ENCODE data around the gene PTGES. TPM values are rescaled to one million over a fixed set of nuclear protein-coding genes. Genes with fewer than 3 reads are reported as not detected.
"Not testable (repeated sequence)": the region's sequence is repeated elsewhere in the genome, so short reads cannot be mapped to it uniquely, and the experiment has no call there.

PTGES gene
- total and polyA plus RNA-seq, 7 donors, result 0.92 to 10.2 (median 3.9) TPM

GRCh38 chr9:129761293-129761900, 8.6 kb upstream of the PTGES start:
- Histone ChIP-seq H3K4me1 (peaks cover 0 to 4% (median 2%) of the 10 kb centered on the region in 4 donors), H3K36me3 (no peaks in the 10 kb centered on the region), H3K27ac (peak overlapping the region; percentile 60 to 72 (median 66)), H3K27me3 (no peaks in the 10 kb centered on the region), H3K9me3 (no peaks in the 10 kb centered on the region), H3K4me3 (no peak overlapping the region)
- intact Hi-C loops (cut with DNase I), result no loop called here
- peak; percentile 91 for DNase-seq
- WGBS, 2 donors, result 13 to 47% methylated on average over 11 of the region's 11 CpGs
- TF ChIP-seq POLR2AphosphoS5 (IDR thresholded peaks at IDR 0.05) (peak; percentile 5 to 44 (median 23)), EP300 (IDR thresholded peaks at IDR 0.05) (no peak), POLR2A (IDR thresholded peaks at IDR 0.05) (no peak), CTCF (IDR thresholded peaks at IDR 0.05) (no peak)

GRCh38 chr9:129760784-129761183, 7.9 kb upstream of the PTGES start:
- H3K4me3 ChIP-seq; H3K4me1 ChIP-seq; H3K27me3 ChIP-seq; DNase-seq; H3K9me3 ChIP-seq; intact Hi-C loops (cut with DNase I); H3K36me3 ChIP-seq: not testable (repeated sequence)
- WGBS, 2 donors, result 77 to 89% methylated on average over 7 of the region's 7 CpGs
- H3K27ac ChIP-seq, result peak overlapping the region in 3 of 4 donors; percentile 60 to 72 (median 65)

GRCh38 chr9:129759804-129760502, 7.1 kb upstream of the PTGES start:
- intact Hi-C loops (cut with DNase I), result no loop called here
- H3K9me3 ChIP-seq, result no peaks in the 10 kb centered on the region
- no peaks in the 10 kb centered on the region for H3K36me3 ChIP-seq
- H3K4me3 ChIP-seq, result no peak overlapping the region
- TF ChIP-seq EP300 (IDR thresholded peaks at IDR 0.05) (no peak), CTCF (IDR thresholded peaks at IDR 0.05) (no peak), POLR2AphosphoS5 (IDR thresholded peaks at IDR 0.05) (no peak), POLR2A (IDR thresholded peaks at IDR 0.05) (no peak)
- no peak overlapping the region for H3K27ac ChIP-seq
- H3K27me3 ChIP-seq, result no peaks in the 10 kb centered on the region
- H3K4me1 ChIP-seq, result peaks cover 0 to 4% (median 2%) of the 10 kb centered on the region in 4 donors
- DNase-seq, result no peak
- 85 to 89% methylated on average over 13 of the region's 13 CpGs for WGBS, 2 donors

- intact Hi-C loops (cut with DNase I), result no loop called here
- DNase-seq, result no peak
- WGBS, 2 donors, result 93 to 94% methylated on average over 4 of the region's 4 CpGs
- Histone ChIP-seq H3K4me3 (no peak overlapping the region), H3K27ac (no peak overlapping the region), H3K9me3 (no peaks in the 10 kb centered on the region), H3K27me3 (no peaks in the 10 kb centered on the region), H3K36me3 (no peaks in the 10 kb centered on the region), H3K4me1 (peaks cover 0 to 4% (median 2%) of the 10 kb centered on the region in 4 donors)
- TF ChIP-seq EP300 (IDR thresholded peaks at IDR 0.05) (no peak), POLR2AphosphoS5 (IDR thresholded peaks at IDR 0.05) (no peak), CTCF (IDR thresholded peaks at IDR 0.05) (no peak), POLR2A (IDR thresholded peaks at IDR 0.05) (no peak)
Measured at GRCh38 chr9:129759319-129759718, 6.5 kb upstream of the PTGES start.

- intact Hi-C loops (cut with DNase I), result no loop called here
- TF ChIP-seq POLR2AphosphoS5 (IDR thresholded peaks at IDR 0.05), result no peak
- TF ChIP-seq EP300 (IDR thresholded peaks at IDR 0.05), result no peak
- Histone ChIP-seq H3K27ac (no peak overlapping the region), H3K4me3 (no peak overlapping the region), H3K27me3 (no peaks in the 10 kb centered on the region), H3K4me1 (peaks cover 0 to 17% (median 14%) of the 10 kb centered on the region in 4 donors), H3K36me3 (no peaks in the 10 kb centered on the region), H3K9me3 (no peaks in the 10 kb centered on the region)
- WGBS, 2 donors, result 41 to 56% methylated on average over 9 of the region's 9 CpGs
- no peak for DNase-seq
Measured at GRCh38 chr9:129757045-129757444, 4.2 kb upstream of the PTGES start.

All from sigmoid colon (tissue), 7 donors.